ENCODE measurements around the gene PLA2G4E. TPM values are rescaled to one million over a fixed set of nuclear protein-coding genes. Genes with fewer than 3 reads are reported as not detected.
A peak's percentile ranks its signal among the peaks of the same experiment; 100 is the strongest.

Gene PLA2G4E
- polyA plus RNA-seq, 2 of the 4 experiments (the other 2 are of a cell fraction), result 0.01 TPM; not detected in 1

- peak; percentile 92 to 98 for ATAC-seq
- Histone ChIP-seq H3K27ac (peak overlapping the region; percentile 24 to 65; a peak in 3 of 6 replicates), H3K4me3 (no peak overlapping the region), H3K9me3 (no peaks in the 10 kb centered on the region), H3K4me2 (no peak overlapping the region), H3K4me1 (no peaks in the 10 kb centered on the region)
- ChIA-PET POLR2A (interaction anchor here (1.0 to 1.2 kb wide), 2 partner anchors 17 to 68 kb away, joined by 3 to 4 read pairs; partner anchors contain the start of gene EHD4), CTCF (interaction anchor here (0.7 to 13.7 kb wide), 41 partner anchors 10 to 489 kb away, joined by 3 to 247 read pairs (median 6); partner anchors contain the start of genes EHD4, PLA2G4D and PLA2G4E)
- no peak for FAIRE-seq
- peak; percentile 66 to 73 for DNase-seq (ENCODE audit: low read depth in 1 of 2, low spot score in 1 of 2)
- TF ChIP-seq SMC3 (IDR thresholded peaks at IDR 0.05), result peak; percentile 89
- no peak for TF ChIP-seq SREBF2 (IDR thresholded peaks at IDR 0.05)
- TF ChIP-seq CTCF (IDR thresholded peaks at IDR 0.05), result peak; percentile 74
- peak; percentile 93 to 95 for TF ChIP-seq RAD21 (conservative IDR thresholded peaks at IDR 0.05 in 1 of 2, IDR thresholded peaks at IDR 0.05 in 1 of 2)
- WGBS (ENCODE audit: missing lambda C conversion rate), result 33% methylated on average over 3 of the region's 9 CpGs
Measured at GRCh38 chr15:41989573-41990242, 31.1 kb downstream of the PLA2G4E start.

- ChIA-PET POLR2A (interaction anchor here (1.0 to 1.2 kb wide), 2 partner anchors 16 to 68 kb away, joined by 3 to 4 read pairs; partner anchors contain the start of gene EHD4), CTCF (interaction anchor here (0.7 to 13.7 kb wide), 35 partner anchors 9 to 483 kb away, joined by 3 to 247 read pairs (median 6); partner anchors contain the start of genes EHD4 and PLA2G4D)
- no peak for FAIRE-seq
- peak; percentile 6 to 41; a peak in 3 of 6 replicates for ATAC-seq
- H3K4me2 ChIP-seq, result no peak overlapping the region
- 40% methylated on average over 11 of the region's 21 CpGs for WGBS (ENCODE audit: missing lambda C conversion rate)
- TF ChIP-seq MAZ (IDR thresholded peaks at IDR 0.05; ENCODE audit: borderline replicate concordance, low read depth, low read length), result no peak
- TF ChIP-seq BCL3 (IDR thresholded peaks at IDR 0.05), result no peak
- TF ChIP-seq MAFK (IDR thresholded peaks at IDR 0.05; ENCODE audit: partially characterized antibody), result no peak
- TF ChIP-seq MYC (IDR thresholded peaks at IDR 0.05; ENCODE audit: borderline replicate concordance, low read length), result no peak
- no peak for TF ChIP-seq CEBPB (IDR thresholded peaks at IDR 0.05)
- no peak for TF ChIP-seq TFCP2L1 (CRISPR knock-in tag; IDR thresholded peaks at IDR 0.05)
- TF ChIP-seq RNF2 (IDR thresholded peaks at IDR 0.05; ENCODE audit: borderline replicate concordance, low read depth), result no peak
- no peak for TF ChIP-seq HOXB13 (CRISPR knock-in tag; IDR thresholded peaks at IDR 0.05; ENCODE audit: low read depth)
- no peak for TF ChIP-seq CHD2 (IDR thresholded peaks at IDR 0.05; ENCODE audit: low read length, partially characterized antibody)
- no peak for TF ChIP-seq POLR2A (IDR thresholded peaks at IDR 0.05; ENCODE audit: low read length)
- no peak for TF ChIP-seq MAX (IDR thresholded peaks at IDR 0.05)
- TF ChIP-seq HOXB5 (CRISPR knock-in tag; IDR thresholded peaks at IDR 0.05), result no peak
- TF ChIP-seq CHD4 (IDR thresholded peaks at IDR 0.05; ENCODE audit: borderline replicate concordance), result no peak
- no peaks in the 10 kb centered on the region for H3K4me1 ChIP-seq
- no peak for DNase-seq (ENCODE audit: low read depth in 1 of 2, low spot score in 1 of 2)
- no peaks in the 10 kb centered on the region for H3K9me3 ChIP-seq
- H3K27ac ChIP-seq, result peak overlapping the region; percentile 24 to 65; a peak in 3 of 6 replicates
- no peak overlapping the region for H3K4me3 ChIP-seq
Measured at GRCh38 chr15:41988896-41989572, 31.8 kb downstream of the PLA2G4E start.

- DNase-seq (ENCODE audit: low read depth in 1 of 2, low spot score in 1 of 2) (no peak), FAIRE-seq (no peak), ATAC-seq (no peak)
- H3K27ac ChIP-seq, result no peak overlapping the region
- no peak overlapping the region for H3K4me2 ChIP-seq
- no peaks in the 10 kb centered on the region for H3K9me3 ChIP-seq
- WGBS (ENCODE audit: missing lambda C conversion rate), result 83% methylated on average over 2 of the region's 11 CpGs
- ChIA-PET CTCF (interaction anchor here (0.7 to 13.7 kb wide), 12 partner anchors 8 to 484 kb away, joined by 3 to 247 read pairs (median 11); no protein-coding TSS in a partner anchor), POLR2A (interaction anchor here (1.2 kb wide), 1 partner anchor 15 kb away, joined by 3 read pairs; the partner anchor contains the start of gene EHD4)
- no peaks in the 10 kb centered on the region for H3K4me1 ChIP-seq
- H3K4me3 ChIP-seq, result no peak overlapping the region
- TF ChIP-seq NPAS2 (CRISPR knock-in tag; IDR thresholded peaks at IDR 0.05; ENCODE audit: borderline replicate concordance), result no peak
- no peak for TF ChIP-seq KDM1A (IDR thresholded peaks at IDR 0.05; ENCODE audit: low read depth)
- TF ChIP-seq EP300 (IDR thresholded peaks at IDR 0.05), result no peak
- TF ChIP-seq CHD4 (IDR thresholded peaks at IDR 0.05; ENCODE audit: borderline replicate concordance), result no peak
- TF ChIP-seq MAX (IDR thresholded peaks at IDR 0.05), result no peak
- TF ChIP-seq RNF2 (IDR thresholded peaks at IDR 0.05; ENCODE audit: borderline replicate concordance, low read depth), result no peak
- no peak for TF ChIP-seq CTCF (IDR thresholded peaks at IDR 0.05)
- TF ChIP-seq PBX3 (IDR thresholded peaks at IDR 0.05), result no peak
- no peak for TF ChIP-seq BHLHE40 (IDR thresholded peaks at IDR 0.05; ENCODE audit: low read depth, low read length)
Measured at GRCh38 chr15:41987925-41988275, 32.9 kb downstream of the PLA2G4E start.
